GM23338 (cell line): ENCODE results near the gene TMEM174.

Experiments
- ETS1 ChIP-seq: IDR thresholded peaks from 2 replicates; pipeline ENCODE4 v1.6.1; 2016; ENCODE audit warnings: antibody characterized with exemption
- EZH2 ChIP-seq: fragments of 200-600 bp; sonication (generic); IDR thresholded peaks from one replicate; pipeline ENCODE4 v1.8.0; 2017; ENCODE audit warnings: antibody characterized with exemption, mild to moderate bottlenecking, low read depth; ENCODE audit not compliant: unreplicated experiment
- REST ChIP-seq: IDR thresholded peaks from one replicate; pipeline ENCODE4 v1.6.1; 2018; ENCODE audit warnings: antibody characterized with exemption; ENCODE audit not compliant: unreplicated experiment
- TF ChIP-seq, protein P1 (sequence below), 2 experiments: fragments of 200-600 bp in 1 of 2; sonication (generic) in 1 of 2; conservative IDR thresholded peaks; 2 replicates each; pipeline versions ENCODE4 v1.5.1 to v1.6.1; 2016 to 2017; ENCODE audit warnings: antibody characterized with exemption in 2 of 2, low read depth in 2 of 2, mild to moderate bottlenecking in 2 of 2, moderate library complexity in 1 of 2

- TF ChIP-seq REST (no peak), EZH2 (no peak), ETS1 (no peak)
- TF ChIP-seq, protein P1, sequence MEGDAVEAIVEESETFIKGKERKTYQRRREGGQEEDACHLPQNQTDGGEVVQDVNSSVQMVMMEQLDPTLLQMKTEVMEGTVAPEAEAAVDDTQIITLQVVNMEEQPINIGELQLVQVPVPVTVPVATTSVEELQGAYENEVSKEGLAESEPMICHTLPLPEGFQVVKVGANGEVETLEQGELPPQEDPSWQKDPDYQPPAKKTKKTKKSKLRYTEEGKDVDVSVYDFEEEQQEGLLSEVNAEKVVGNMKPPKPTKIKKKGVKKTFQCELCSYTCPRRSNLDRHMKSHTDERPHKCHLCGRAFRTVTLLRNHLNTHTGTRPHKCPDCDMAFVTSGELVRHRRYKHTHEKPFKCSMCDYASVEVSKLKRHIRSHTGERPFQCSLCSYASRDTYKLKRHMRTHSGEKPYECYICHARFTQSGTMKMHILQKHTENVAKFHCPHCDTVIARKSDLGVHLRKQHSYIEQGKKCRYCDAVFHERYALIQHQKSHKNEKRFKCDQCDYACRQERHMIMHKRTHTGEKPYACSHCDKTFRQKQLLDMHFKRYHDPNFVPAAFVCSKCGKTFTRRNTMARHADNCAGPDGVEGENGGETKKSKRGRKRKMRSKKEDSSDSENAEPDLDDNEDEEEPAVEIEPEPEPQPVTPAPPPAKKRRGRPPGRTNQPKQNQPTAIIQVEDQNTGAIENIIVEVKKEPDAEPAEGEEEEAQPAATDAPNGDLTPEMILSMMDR (conservative IDR thresholded peaks at IDR 0.05; ENCODE audit: low read depth in 2 of 2), result peak; percentile 29 to 43; a peak in 3 of 4 replicates
Observed at GRCh38 chr5:73135429-73136054, 37.5 kb upstream of the TMEM174 start.
